H1 (cell line): ENCODE data around the gene RSAD2. TPM values are rescaled to one million over a fixed set of nuclear protein-coding genes. Genes with fewer than 3 reads are reported as not detected.

Experiments used
- CTCF ChIA-PET: fragments of 300-600 bp; sonication (Branson Sonifier 250); formaldehyde crosslinking; loops from one replicate; lab custom pipeline; 2021; ENCODE audit not compliant: partially characterized antibody; lab: Charles Lee
- POLR2A ChIA-PET: fragments of 300-600 bp; sonication (Branson Sonifier 250); formaldehyde crosslinking; loops from one replicate; lab custom pipeline; 2021; ENCODE audit warnings: inconsistent platforms; ENCODE audit not compliant: partially characterized antibody; lab: Charles Lee
- DNase-seq, 2 experiments: peaks; one replicate each; pipeline versions ENCODE4 v3.0.0 to v3.0.0-alpha.2; 2010 to 2022; ENCODE audit warnings: low spot score in 2 of 2, low read depth in 1 of 2, mixed read lengths in 1 of 2
- FAIRE-seq: peaks from 2 replicates; lab custom pipeline; 2011; peaks lifted over from hg19 to GRCh38; lab: Jason Lieb, UNC
- H2AFZ ChIP-seq: 2 replicates; pipeline ENCODE4 v1.8.1; 2012; ENCODE audit warnings: low read length, inconsistent platforms
- H2AK5ac ChIP-seq: 2 replicates; pipeline ENCODE4 v1.6.1; 2013; ENCODE audit warnings: low read depth, low read length
- H2BK120ac ChIP-seq: replicated peaks from 2 replicates; pipeline ENCODE3; 2013; ENCODE audit warnings: low read depth, low read length, inconsistent platforms
- H2BK12ac ChIP-seq: 2 replicates; pipeline ENCODE4 v1.6.1; 2013; ENCODE audit warnings: low read depth, low read length
- H2BK15ac ChIP-seq: 2 replicates; pipeline ENCODE4 v1.6.1; 2013; ENCODE audit warnings: low read length
- H2BK20ac ChIP-seq: 2 replicates; pipeline ENCODE4 v1.6.1; 2013; ENCODE audit warnings: low read length
- H2BK5ac ChIP-seq: 2 replicates; pipeline ENCODE4 v1.6.1; 2013; ENCODE audit warnings: low read depth, low read length
- H3K14ac ChIP-seq: 2 replicates; pipeline ENCODE4 v1.6.1; 2013; ENCODE audit warnings: inconsistent platforms; ENCODE audit not compliant: insufficient read length
- H3K18ac ChIP-seq: 2 replicates; pipeline ENCODE4 v1.6.1; 2013; ENCODE audit warnings: low read length; ENCODE audit errors: extremely low read depth
- H3K23ac ChIP-seq: 2 replicates; pipeline ENCODE4 v1.6.1; 2013; ENCODE audit warnings: inconsistent platforms; ENCODE audit not compliant: insufficient read length
- H3K23me2 ChIP-seq: 2 replicates; pipeline ENCODE4 v1.6.1; 2013; ENCODE audit warnings: low read depth, low read length
- H3K27ac ChIP-seq: 2 replicates; pipeline ENCODE4 v1.6.1; 2011; ENCODE audit warnings: low read depth, low read length, inconsistent platforms
- H3K27me3 ChIP-seq, 4 experiments: replicated peaks in 1 of 4; 1 replicate in 1 of 4; 2 replicates in 3 of 4; pipeline versions ENCODE4 v1.6.1 to v1.8.1; 2011 to 2013; ENCODE audit warnings: low read length in 3 of 4, mild to moderate bottlenecking in 3 of 4, inconsistent platforms in 2 of 4, mixed read lengths in 2 of 4, moderate library complexity in 1 of 4; ENCODE audit not compliant: control insufficient read depth in 3 of 4, insufficient read depth in 3 of 4; ENCODE audit errors: extremely low read depth in 1 of 4
- H3K36me3 ChIP-seq, 4 experiments: 2 replicates each; pipeline versions ENCODE4 v1.6.1 to v1.8.1; 2011 to 2013; ENCODE audit warnings: mild to moderate bottlenecking in 4 of 4, low read length in 3 of 4, moderate library complexity in 2 of 4, control low read depth in 1 of 4, inconsistent platforms in 1 of 4; ENCODE audit not compliant: insufficient read depth in 4 of 4, control insufficient read depth in 2 of 4
- H3K4ac ChIP-seq: replicated peaks from 2 replicates; pipeline ENCODE3; 2013; ENCODE audit warnings: low read length, low read depth, mixed read lengths, inconsistent platforms; ENCODE audit not compliant: insufficient read length
- H3K4me1 ChIP-seq, 4 experiments: replicated peaks in 1 of 4; 1 replicate in 1 of 4; 2 replicates in 3 of 4; pipeline versions ENCODE4 v1.6.1 to v1.8.1; 2011 to 2013; ENCODE audit warnings: low read length in 3 of 4, inconsistent platforms in 2 of 4, mixed read lengths in 1 of 4; ENCODE audit not compliant: insufficient read depth in 4 of 4, control insufficient read depth in 3 of 4
- H3K4me2 ChIP-seq, 2 experiments: 2 replicates each; pipeline versions ENCODE4 v1.6.1 to v1.8.1; 2011 to 2013; ENCODE audit warnings: low read depth in 2 of 2, low read length in 2 of 2, control low read depth in 1 of 2, inconsistent platforms in 1 of 2, mild to moderate bottlenecking in 1 of 2; ENCODE audit not compliant: insufficient read depth in 1 of 2
- H3K4me3 ChIP-seq, 4 experiments: fragments of 200-600, 300-600 bp in 1 of 4; sonication (generic), shearing (Covaris generic), sonication (Bioruptor Twin) in 1 of 4; 2 replicates each; pipeline versions ENCODE4 v1.5.1 to v1.8.1; 2011 to 2016; ENCODE audit warnings: low read length in 4 of 4, low read depth in 3 of 4, control low read depth in 2 of 4, inconsistent platforms in 2 of 4, mild to moderate bottlenecking in 2 of 4, mixed read lengths in 1 of 4, moderate library complexity in 1 of 4; ENCODE audit not compliant: insufficient read depth in 2 of 4; ENCODE audit errors: extremely low read depth in 1 of 4
- H3K56ac ChIP-seq: replicated peaks from 2 replicates; pipeline ENCODE3; 2013; ENCODE audit warnings: low read depth, mild to moderate bottlenecking, mixed read lengths, low read length, inconsistent platforms; ENCODE audit not compliant: insufficient read length
- H3K79me1 ChIP-seq: 2 replicates; pipeline ENCODE4 v1.6.1; 2013; ENCODE audit warnings: low read depth, low read length, control low read depth
- H3K79me2 ChIP-seq, 2 experiments: 2 replicates each; pipeline versions ENCODE4 v1.6.1 to v1.8.1; 2012 to 2013; ENCODE audit warnings: low read length in 2 of 2, mild to moderate bottlenecking in 2 of 2, inconsistent platforms in 1 of 2; ENCODE audit not compliant: insufficient read depth in 2 of 2, control insufficient read depth in 1 of 2
- H3K9ac ChIP-seq, 4 experiments: replicated peaks in 1 of 4; 1 replicate in 1 of 4; 2 replicates in 3 of 4; pipeline versions ENCODE4 v1.6.1 to v1.8.1; 2011 to 2013; ENCODE audit warnings: low read depth in 3 of 4, low read length in 3 of 4, control low read depth in 2 of 4, mild to moderate bottlenecking in 2 of 4, moderate library complexity in 2 of 4, inconsistent platforms in 1 of 4; ENCODE audit errors: extremely low read depth in 1 of 4
- H3K9me3 ChIP-seq, 2 experiments: 2 replicates each; pipeline versions ENCODE4 v1.6.1 to v1.8.1; 2012 to 2013; ENCODE audit warnings: mild to moderate bottlenecking in 2 of 2, moderate library complexity in 2 of 2, control low read depth in 1 of 2, inconsistent platforms in 1 of 2, low read depth in 1 of 2, low read length in 1 of 2, mixed read lengths in 1 of 2; ENCODE audit not compliant: insufficient read depth in 2 of 2
- H4K20me1 ChIP-seq, 2 experiments: replicated peaks in 1 of 2; 2 replicates each; pipeline versions ENCODE3 to v1.8.1; 2011 to 2013; ENCODE audit warnings: inconsistent platforms in 2 of 2, low read length in 2 of 2, mild to moderate bottlenecking in 1 of 2; ENCODE audit not compliant: insufficient read depth in 2 of 2, control insufficient read depth in 1 of 2
- H4K5ac ChIP-seq: 2 replicates; pipeline ENCODE4 v1.6.1; 2013; ENCODE audit warnings: low read length, low read depth, mixed read lengths, inconsistent platforms; ENCODE audit not compliant: insufficient read length
- H4K8ac ChIP-seq: 2 replicates; pipeline ENCODE4 v1.8.0; 2013; ENCODE audit warnings: mild to moderate bottlenecking, moderate library complexity, low read length, inconsistent platforms; ENCODE audit not compliant: insufficient read depth; ENCODE audit errors: extremely low read depth
- H4K91ac ChIP-seq: replicated peaks from 2 replicates; pipeline ENCODE3; 2013; ENCODE audit warnings: low read length, mixed read lengths, inconsistent platforms; ENCODE audit not compliant: insufficient read length
- RBBP5 ChIP-seq: IDR thresholded peaks from 2 replicates; pipeline ENCODE4 v1.7.1; 2012; ENCODE audit warnings: low read depth, mild to moderate bottlenecking, inconsistent platforms, low read length, moderate library complexity, borderline replicate concordance
- SIRT6 ChIP-seq: IDR thresholded peaks from one replicate; pipeline ENCODE4 v1.7.1; 2012; ENCODE audit warnings: low read length, inconsistent platforms
- WGBS, 2 experiments: shearing (Covaris generic) in 1 of 2; methylation state at CpG; one replicate each; pipeline versions ENCODE4 v1.1.6 to v1.1.7; 2013 to 2015; ENCODE audit warnings: low lambda C conversion rate in 2 of 2, mixed read lengths in 2 of 2, inconsistent platforms in 1 of 2, low coverage in 1 of 2, missing lambda C conversion rate in 1 of 2; ENCODE audit not compliant: insufficient replicate concordance in 2 of 2, insufficient coverage in 1 of 2, insufficient read length in 1 of 2; ENCODE audit errors: extremely low coverage in 1 of 2, missing lambda C conversion rate in 1 of 2; 5-methylcytosine and 5-hydroxymethylcytosine counted together
- polyA plus RNA-seq, 7 experiments: library from polyadenylated mRNA; depleted of rRNA in 3 of 7; stranded (reverse) in 5 of 7; unstranded in 2 of 7; fragments of >200 nt in 5 of 7; fragments of 200-250 nt in 2 of 7; gene quantifications; 1 replicate in 5 of 7; 2 replicates in 1 of 7; 4 replicates in 1 of 7; pipeline versions ENCODE4 v1.2.1 to v1.2.3, GENCODE V29; 2011 to 2013; ENCODE audit warnings: missing spikeins in 2 of 7, mixed read lengths in 2 of 7
- total RNA-seq: library from RNA; stranded (reverse); fragmentation: NEBNext Ultra II Directional; extraction: Animal tissue kit (Norgen Biotek cat#: 25700); gene quantifications from 2 replicates; pipeline ENCODE4 v1.2.1, GENCODE V29; 2021

RSAD2 gene
- total and polyA plus RNA-seq, 2 of the 8 experiments (the other 6 are each of a cell fraction or from before 2014, with no cell fraction given), result not detected

GRCh38 chr2:6874032-6874431, 3.5 kb upstream of the RSAD2 start:
- Histone ChIP-seq H2BK20ac (no peak overlapping the region), H3K4me3 (no peak overlapping the region), H3K23me2 (no peaks in the 10 kb centered on the region), H3K9me3 (peaks cover 3 to 5% of the 10 kb centered on the region in 2 experiments; a peak in 2 of 4 replicates), H3K56ac (no peak overlapping the region), H4K20me1 (no peaks in the 10 kb centered on the region), H3K79me2 (no peaks in the 10 kb centered on the region), H3K27ac (no peak overlapping the region), H3K79me1 (no peaks in the 10 kb centered on the region), H2BK12ac (no peak overlapping the region), H4K91ac (no peak overlapping the region), H3K36me3 (no peaks in the 10 kb centered on the region), H2AFZ (no peak overlapping the region), H4K5ac (no peak overlapping the region), H2BK5ac (no peak overlapping the region), H3K9ac (no peak overlapping the region), H3K4ac (no peak overlapping the region), H3K18ac (no peak overlapping the region), H2BK120ac (no peak overlapping the region), H4K8ac (no peak overlapping the region), H3K23ac (no peak overlapping the region), H3K14ac (no peak overlapping the region), H3K27me3 (no peaks in the 10 kb centered on the region), H3K4me1 (no peaks in the 10 kb centered on the region), H3K4me2 (no peak overlapping the region), H2AK5ac (no peak overlapping the region), H2BK15ac (no peak overlapping the region)
- no peak for DNase-seq
- CTCF ChIA-PET, result no interaction called here
- FAIRE-seq, result no peak
- POLR2A ChIA-PET, result no interaction called here
- no peak for TF ChIP-seq RBBP5
- TF ChIP-seq SIRT6, result no peak
- WGBS, 2 experiments, result 94% methylated on average over 3 of the region's 3 CpGs; no CpG with 5 or more reads in 1 of the 2 experiments
